Endodermal cell (in vitro differentiated cells): ENCODE results near the gene CYB5B. TPM values are rescaled to one million over a fixed set of nuclear protein-coding genes. Genes with fewer than 3 reads are reported as not detected.

Source experiments
- DNase-seq: peaks from one replicate; pipeline ENCODE4 v3.0.0-alpha.2; 2017
- H3K27ac ChIP-seq: 2 replicates; pipeline ENCODE4 v1.5.1; 2013; ENCODE audit warnings: mild to moderate bottlenecking, low read depth, low read length, moderate library complexity
- H3K27me3 ChIP-seq: 2 replicates; pipeline ENCODE4 v1.6.1; 2013; ENCODE audit warnings: mild to moderate bottlenecking, low read length, moderate library complexity; ENCODE audit not compliant: insufficient read depth, control insufficient read depth, poor library complexity, severe bottlenecking
- H3K36me3 ChIP-seq: 2 replicates; pipeline ENCODE4 v1.7.0; 2013; ENCODE audit warnings: mild to moderate bottlenecking, low read length, moderate library complexity; ENCODE audit not compliant: control insufficient read depth, insufficient read depth
- H3K4me1 ChIP-seq: one replicate; pipeline ENCODE4 v1.7.0; 2013; ENCODE audit warnings: low read length; ENCODE audit not compliant: control insufficient read depth, insufficient read depth
- H3K4me3 ChIP-seq: 2 replicates; pipeline ENCODE4 v1.5.1; 2013; ENCODE audit warnings: mild to moderate bottlenecking, low read length, moderate library complexity
- H3K9ac ChIP-seq: 2 replicates; pipeline ENCODE4 v1.6.1; 2013; ENCODE audit warnings: mild to moderate bottlenecking, low read length, moderate library complexity; ENCODE audit not compliant: poor library complexity, severe bottlenecking; ENCODE audit errors: extremely low read depth
- H3K9me3 ChIP-seq: 2 replicates; pipeline ENCODE4 v1.6.1; 2013; ENCODE audit warnings: mild to moderate bottlenecking, low read length, moderate library complexity; ENCODE audit not compliant: control insufficient read depth
- H3K27ac Mint-ChIP-seq: 2 replicates; pipeline ENCODE4 v1.8.0; 2020; ENCODE audit warnings: mixed read lengths
- H3K27me3 Mint-ChIP-seq: 2 replicates; pipeline ENCODE4 v1.8.0; 2021; ENCODE audit warnings: mild to moderate bottlenecking, mixed read lengths; ENCODE audit not compliant: insufficient read depth
- H3K36me3 Mint-ChIP-seq: 2 replicates; pipeline ENCODE4 v1.8.0; 2020; ENCODE audit warnings: low read depth, mixed read lengths
- H3K4me1 Mint-ChIP-seq: 2 replicates; pipeline ENCODE4 v1.8.0; 2020; ENCODE audit warnings: mixed read lengths
- H3K4me3 Mint-ChIP-seq: 2 replicates; pipeline ENCODE4 v1.8.0; 2020; ENCODE audit warnings: mild to moderate bottlenecking, moderate library complexity, mixed read lengths
- H3K9me3 Mint-ChIP-seq: 2 replicates; pipeline ENCODE4 v1.8.0; 2020; ENCODE audit warnings: mild to moderate bottlenecking, mixed read lengths
- WGBS, 2 experiments: methylation state at CpG; one replicate each; pipeline versions ENCODE4 v1.1.5 to v1.1.7; 2013; ENCODE audit warnings: missing lambda C conversion rate in 2 of 2, mixed read lengths in 1 of 2; ENCODE audit not compliant: insufficient coverage in 1 of 2, insufficient read length in 1 of 2; 5-methylcytosine and 5-hydroxymethylcytosine counted together
- total RNA-seq, 2 donors: library from RNA; stranded (reverse); fragmentation: NEBNext Ultra II Directional in 1 of 2; extraction: Animal tissue kit (Norgen Biotek cat#: 25700) in 1 of 2; gene quantifications; 2 replicates in 1 of 2; 3 replicates in 1 of 2; pipeline ENCODE4 v1.2.1, GENCODE V29; 2021
- TF ChIP-seq, protein P1 (sequence below): fragments of 200-600 bp; sonication (generic); conservative IDR thresholded peaks from 2 replicates; pipeline ENCODE4 v1.5.0; 2021; ENCODE audit warnings: antibody characterized with exemption, mild to moderate bottlenecking

The CYB5B gene
- total RNA-seq, 2 donors from 2014 or later, result 123 to 131 TPM

DNA sequence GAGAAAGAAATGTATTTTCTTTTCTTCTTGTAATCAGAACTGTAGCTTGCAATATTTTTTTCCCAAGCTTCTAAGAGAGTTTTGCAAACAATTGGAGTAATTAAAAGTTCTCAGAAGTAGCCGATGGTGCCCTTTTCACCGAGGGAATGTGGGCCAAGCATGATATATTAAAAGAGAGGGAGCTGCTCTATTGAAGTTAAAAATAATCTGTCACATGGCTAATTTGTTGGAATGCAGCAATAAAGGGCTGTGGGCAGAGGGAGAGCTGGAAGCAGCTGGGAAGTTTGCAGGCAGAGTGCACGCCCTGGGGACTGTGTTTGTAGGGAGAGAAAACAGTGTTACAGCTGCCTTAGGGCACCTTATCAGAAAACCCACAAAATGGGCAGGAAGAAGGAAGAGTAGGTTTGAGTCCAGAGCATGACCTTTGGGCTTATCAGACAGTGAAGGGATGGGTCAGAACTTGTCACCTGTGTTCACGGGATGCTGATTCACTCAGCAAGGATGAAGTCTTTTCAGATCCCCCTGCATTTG is 20.1 kb upstream of the CYB5B start:
- Histone ChIP-seq H3K9ac (no peak overlapping the region), H3K27ac (peak overlapping the region; percentile 77), H3K4me1 (peaks cover 5% of the 10 kb centered on the region), H3K36me3 (no peaks in the 10 kb centered on the region), H3K4me3 (no peak overlapping the region), H3K27me3 (no peaks in the 10 kb centered on the region), H3K9me3 (no peaks in the 10 kb centered on the region)
- Mint-ChIP-seq H3K4me1 (peaks cover 12% of the 10 kb centered on the region), H3K9me3 (no peaks in the 10 kb centered on the region), H3K36me3 (no peaks in the 10 kb centered on the region), H3K27me3 (no peaks in the 10 kb centered on the region), H3K27ac (peak overlapping the region; percentile 69), H3K4me3 (no peak overlapping the region)
- 28 to 66% methylated on average over 4 of the region's 4 CpGs for whole genome bisulfite sequencing, 2 experiments
- TF ChIP-seq, protein P1, sequence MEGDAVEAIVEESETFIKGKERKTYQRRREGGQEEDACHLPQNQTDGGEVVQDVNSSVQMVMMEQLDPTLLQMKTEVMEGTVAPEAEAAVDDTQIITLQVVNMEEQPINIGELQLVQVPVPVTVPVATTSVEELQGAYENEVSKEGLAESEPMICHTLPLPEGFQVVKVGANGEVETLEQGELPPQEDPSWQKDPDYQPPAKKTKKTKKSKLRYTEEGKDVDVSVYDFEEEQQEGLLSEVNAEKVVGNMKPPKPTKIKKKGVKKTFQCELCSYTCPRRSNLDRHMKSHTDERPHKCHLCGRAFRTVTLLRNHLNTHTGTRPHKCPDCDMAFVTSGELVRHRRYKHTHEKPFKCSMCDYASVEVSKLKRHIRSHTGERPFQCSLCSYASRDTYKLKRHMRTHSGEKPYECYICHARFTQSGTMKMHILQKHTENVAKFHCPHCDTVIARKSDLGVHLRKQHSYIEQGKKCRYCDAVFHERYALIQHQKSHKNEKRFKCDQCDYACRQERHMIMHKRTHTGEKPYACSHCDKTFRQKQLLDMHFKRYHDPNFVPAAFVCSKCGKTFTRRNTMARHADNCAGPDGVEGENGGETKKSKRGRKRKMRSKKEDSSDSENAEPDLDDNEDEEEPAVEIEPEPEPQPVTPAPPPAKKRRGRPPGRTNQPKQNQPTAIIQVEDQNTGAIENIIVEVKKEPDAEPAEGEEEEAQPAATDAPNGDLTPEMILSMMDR, result no peak
- DNase-seq, result no peak

DNA sequence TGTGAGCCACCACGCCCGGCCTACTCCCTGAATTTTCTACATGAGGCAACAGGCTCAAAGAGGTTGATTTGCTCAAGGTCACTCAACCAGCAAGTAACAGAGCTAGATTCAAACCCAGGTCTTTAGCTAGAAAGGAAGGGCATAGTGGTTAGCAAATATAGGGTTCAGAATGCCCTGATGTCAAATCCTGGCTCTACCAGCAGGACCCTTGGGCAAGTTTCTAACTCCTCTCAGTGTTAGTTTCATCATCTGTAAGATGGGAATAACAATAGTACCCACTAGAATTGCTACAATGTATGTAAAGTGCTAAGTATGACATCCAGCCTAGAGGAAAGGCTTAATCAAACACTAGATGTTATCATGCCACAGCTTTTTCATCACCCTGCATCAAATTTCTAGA is 19.1 kb upstream of the CYB5B start:
- Histone ChIP-seq H3K4me3 (no peak overlapping the region), H3K27me3 (no peaks in the 10 kb centered on the region), H3K4me1 (peaks cover 5% of the 10 kb centered on the region), H3K36me3 (no peaks in the 10 kb centered on the region), H3K9ac (no peak overlapping the region), H3K27ac (no peak overlapping the region), H3K9me3 (no peaks in the 10 kb centered on the region)
- no peaks in the 10 kb centered on the region for H3K9me3 Mint-ChIP-seq
- 94 to 95% methylated on average over 2 of the region's 2 CpGs for WGBS, 2 experiments
- no peaks in the 10 kb centered on the region for H3K36me3 Mint-ChIP-seq
- TF ChIP-seq, protein P1, result no peak
- no peak overlapping the region for H3K27ac Mint-ChIP-seq
- peaks cover 12% of the 10 kb centered on the region for H3K4me1 Mint-ChIP-seq
- H3K27me3 Mint-ChIP-seq, result no peaks in the 10 kb centered on the region
- no peak overlapping the region for H3K4me3 Mint-ChIP-seq
- DNase-seq, result no peak

DNA sequence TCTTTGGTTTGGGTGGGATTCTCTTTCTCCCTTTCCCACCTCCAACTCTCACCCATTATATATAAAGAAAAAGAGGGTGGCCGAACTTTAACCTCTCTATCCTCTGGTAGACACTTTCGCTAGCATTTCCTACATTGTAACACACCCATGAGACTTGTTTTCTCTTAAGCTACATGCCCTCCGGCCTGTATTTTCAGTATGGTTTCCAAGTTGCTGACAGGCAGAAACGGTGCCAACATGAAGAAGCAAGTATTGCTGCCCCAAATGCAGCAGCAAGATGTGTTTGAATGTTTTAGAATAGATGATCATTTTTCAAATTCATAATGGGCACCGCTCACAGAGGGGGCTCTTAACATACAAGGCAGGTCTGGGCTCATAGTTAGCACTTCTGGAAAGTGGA is 18.7 kb upstream of the CYB5B start:
- no peak overlapping the region for H3K4me3 ChIP-seq
- no peak overlapping the region for H3K9ac ChIP-seq
- no peak overlapping the region for H3K27ac Mint-ChIP-seq
- no peak for DNase-seq
- H3K36me3 Mint-ChIP-seq, result no peaks in the 10 kb centered on the region
- no peak overlapping the region for H3K27ac ChIP-seq
- H3K36me3 ChIP-seq, result no peaks in the 10 kb centered on the region
- no peaks in the 10 kb centered on the region for H3K27me3 ChIP-seq
- H3K27me3 Mint-ChIP-seq, result no peaks in the 10 kb centered on the region
- H3K9me3 ChIP-seq, result no peaks in the 10 kb centered on the region
- peaks cover 5% of the 10 kb centered on the region for H3K4me1 ChIP-seq
- TF ChIP-seq, protein P1, result no peak
- 97 to 98% methylated on average over 3 to 5 of the region's 5 CpGs for WGBS, 2 experiments
- H3K4me3 Mint-ChIP-seq, result no peak overlapping the region
- no peaks in the 10 kb centered on the region for H3K9me3 Mint-ChIP-seq
- peaks cover 12% of the 10 kb centered on the region for H3K4me1 Mint-ChIP-seq
